K562 (cell line): ENCODE data around the gene GET4. TPM values are rescaled to one million over a fixed set of nuclear protein-coding genes. Genes with fewer than 3 reads are reported as not detected.

Experiments
- ATAC-seq: fragments of 200-7000 bp; cut with Tn5 transposase; 3 replicates; pipeline ENCODE4 v1.9.1; 2020; ENCODE audit warnings: moderate library complexity
- BruUV-seq: library from RNA; stranded (reverse); fragments of 400-500 nt; replicated peaks from 2 replicates; lab custom pipeline; 2021; lab: Mats Ljungman, UMichigan
- CTCF ChIA-PET: fragments of 300-600 bp; formaldehyde crosslinking; extraction: SDS; loops from one replicate; lab custom pipeline; 2021; ENCODE audit warnings: low intra/inter-chr PET ratio; lab: Yijun Ruan, JAX
- POLR2A ChIA-PET: fragments of 300-600, 350-650 bp; sonication (Branson Sonifier 250); formaldehyde crosslinking; extraction: SDS; loops from one replicate; lab custom pipeline; 2021; ENCODE audit warnings: antibody characterized with exemption, inconsistent platforms; lab: Yijun Ruan, JAX
- DNase-seq, 4 experiments: peaks; one replicate each; pipeline versions ENCODE4 v3.0.0 to v3.0.0-alpha.2; 2011 to 2018; ENCODE audit warnings: low spot score in 3 of 4, mixed read lengths in 3 of 4; ENCODE audit errors: extremely low read depth in 1 of 4
- FAIRE-seq: peaks from 2 replicates; lab custom pipeline; 2011; peaks lifted over from hg19 to GRCh38; lab: Jason Lieb, UNC
- H2AFZ ChIP-seq: 2 replicates; pipeline ENCODE4 v1.6.0; 2011; ENCODE audit warnings: low read depth, low read length, control low read depth, inconsistent platforms
- H3K27ac ChIP-seq: fragments of 200-600 bp; 3 replicates; pipeline ENCODE4 v1.8.0; 2011; ENCODE audit warnings: low read depth, mild to moderate bottlenecking, control low read depth, inconsistent platforms, low read length, moderate library complexity, mixed read lengths; ENCODE audit errors: extremely low read depth
- H3K27me3 ChIP-seq, 2 experiments: fragments of 300-600 bp in 1 of 2; 2 replicates in 1 of 2; 3 replicates in 1 of 2; pipeline versions ENCODE4 v1.6.0 to v1.8.0; 2011; ENCODE audit warnings: inconsistent platforms in 2 of 2, low read length in 2 of 2, mild to moderate bottlenecking in 1 of 2, mixed read lengths in 1 of 2, moderate library complexity in 1 of 2; ENCODE audit not compliant: control insufficient read depth in 2 of 2, insufficient read depth in 2 of 2
- H3K36me3 ChIP-seq: fragments of 300-600 bp; 3 replicates; pipeline ENCODE4 v1.8.0; 2011; ENCODE audit warnings: mild to moderate bottlenecking, low read length, inconsistent platforms; ENCODE audit not compliant: control insufficient read depth, insufficient read depth
- H3K4me1 ChIP-seq, 2 experiments: fragments of 200-600 bp in 1 of 2; replicated peaks in 1 of 2; 2 replicates in 1 of 2; 3 replicates in 1 of 2; pipeline versions ENCODE4 v1.5.1 to v1.8.0; 2011; ENCODE audit warnings: inconsistent platforms in 2 of 2, low read length in 2 of 2, mild to moderate bottlenecking in 1 of 2, mixed read lengths in 1 of 2, moderate library complexity in 1 of 2; ENCODE audit not compliant: control insufficient read depth in 2 of 2, insufficient read depth in 2 of 2
- H3K4me2 ChIP-seq: 2 replicates; pipeline ENCODE4 v1.6.1; 2011; ENCODE audit warnings: low read length, control low read depth, inconsistent platforms, mixed read lengths; ENCODE audit not compliant: insufficient read depth
- H3K4me3 ChIP-seq: fragments of 200-600 bp; sonication (generic), shearing (Covaris generic); 2 replicates; pipeline ENCODE4 v1.5.1; 2016; ENCODE audit warnings: control low read depth, inconsistent platforms
- H3K79me2 ChIP-seq: fragments of 200-600 bp; 3 replicates; pipeline ENCODE4 v1.8.0; 2011; ENCODE audit warnings: low read length, inconsistent platforms; ENCODE audit not compliant: control insufficient read depth, insufficient read depth
- H3K9ac ChIP-seq, 2 experiments: 2 replicates each; pipeline versions ENCODE4 v1.6.0 to v1.6.1; 2011; ENCODE audit warnings: low read depth in 2 of 2, low read length in 2 of 2, control low read depth in 1 of 2, inconsistent platforms in 1 of 2, mild to moderate bottlenecking in 1 of 2, mixed read lengths in 1 of 2; ENCODE audit not compliant: insufficient read depth in 1 of 2
- H3K9me1 ChIP-seq: one replicate; pipeline ENCODE4 v1.6.0; 2011; ENCODE audit warnings: inconsistent platforms, mild to moderate bottlenecking, low read length, moderate library complexity; ENCODE audit not compliant: control insufficient read depth, insufficient read depth
- H3K9me3 ChIP-seq: replicated peaks from 2 replicates; pipeline ENCODE4 v1.5.1; 2011; ENCODE audit warnings: low read depth, low read length, inconsistent platforms; ENCODE audit not compliant: control insufficient read depth, insufficient read depth
- H4K20me1 ChIP-seq: replicated peaks from 2 replicates; pipeline ENCODE4 v1.6.1; 2011; ENCODE audit warnings: low read length, inconsistent platforms, mixed read lengths; ENCODE audit not compliant: control insufficient read depth, insufficient read depth
- CBX3 ChIP-seq, 2 experiments: IDR thresholded peaks; 1 replicate in 1 of 2; 2 replicates in 1 of 2; pipeline ENCODE4 v1.6.1; 2012; ENCODE audit warnings: inconsistent platforms in 2 of 2, low read length in 2 of 2, borderline replicate concordance in 1 of 2, control low read depth in 1 of 2
- HDAC6 ChIP-seq: IDR thresholded peaks from 2 replicates; pipeline ENCODE4 v1.6.1; 2012; ENCODE audit warnings: low read depth, mild to moderate bottlenecking, control low read depth, inconsistent platforms, low read length, moderate library complexity
- KAT7 ChIP-seq: sonication (generic); formaldehyde crosslinking; IDR thresholded peaks from 2 replicates; pipeline ENCODE4 v1.8.0; 2022; ENCODE audit warnings: missing genetic modification reagents, mild to moderate bottlenecking, borderline replicate concordance
- KAT8 ChIP-seq: fragments of 450-650 bp; IDR thresholded peaks from 2 replicates; pipeline ENCODE4 v1.6.1; 2016; ENCODE audit warnings: low read depth, mild to moderate bottlenecking
- MEIS2 ChIP-seq: fragments of 450-650 bp; IDR thresholded peaks from 2 replicates; pipeline ENCODE4 v1.6.1; 2014; ENCODE audit warnings: mild to moderate bottlenecking; ENCODE audit not compliant: partially characterized antibody
- NBN ChIP-seq: fragments of 450-650 bp; IDR thresholded peaks from 2 replicates; pipeline ENCODE4 v1.6.1; 2016; ENCODE audit warnings: low read depth, mild to moderate bottlenecking
- PBX2 ChIP-seq, 2 experiments: IDR thresholded peaks in 1 of 2; conservative IDR thresholded peaks in 1 of 2; 2 replicates each; pipeline ENCODE4 v1.6.1; 2016; ENCODE audit warnings: low read depth in 2 of 2, mild to moderate bottlenecking in 1 of 2, missing compliant biosample characterization in 1 of 2, missing genetic modification characterization in 1 of 2, moderate library complexity in 1 of 2
- PKNOX1 ChIP-seq: fragments of 450-650 bp; IDR thresholded peaks from 2 replicates; pipeline ENCODE4 v1.6.1; 2016
- RBFOX2 ChIP-seq: fragments of 200-400 bp; formaldehyde crosslinking; IDR thresholded peaks from 2 replicates; pipeline ENCODE4 v1.6.1; 2017; ENCODE audit warnings: low read depth, mild to moderate bottlenecking, low read length, moderate library complexity
- TAF9B ChIP-seq: fragments of 450-650 bp; IDR thresholded peaks from 2 replicates; pipeline ENCODE4 v1.6.1; 2018; ENCODE audit warnings: mild to moderate bottlenecking; ENCODE audit not compliant: partially characterized antibody
- ZNF324 ChIP-seq: fragments of 250-450 bp; sonication (Bioruptor Pico); IDR thresholded peaks from 2 replicates; pipeline ENCODE4 v1.4.0; 2020; ENCODE audit warnings: mild to moderate bottlenecking
- WGBS: fragments of 100-300 bp; shearing (Covaris generic); methylation state at CpG from one replicate; pipeline ENCODE4 v1.1.6; 2016; ENCODE audit warnings: low coverage, mixed read lengths; ENCODE audit not compliant: insufficient coverage; ENCODE audit errors: missing lambda C conversion rate; 5-methylcytosine and 5-hydroxymethylcytosine counted together
- in situ Hi-C: fragments of 300-500 bp; cut with MboI; formaldehyde crosslinking; loops from 4 replicates; pipeline ENCODE4 v1.15.0; 2018; ENCODE audit warnings: inconsistent platforms, mixed read lengths
- intact Hi-C: fragments of 100-400 bp; cut with micrococcal nuclease; formaldehyde crosslinking; loops from 2 replicates; pipeline ENCODE4 v1.14.2; 2022
- polyA plus RNA-seq, 8 experiments: library from polyadenylated mRNA; depleted of rRNA in 4 of 8; stranded (reverse) in 5 of 8; unstranded in 3 of 8; fragments of >200 nt; fragmentation: Nextera tagmentation in 2 of 8; fragmentation: Illumina TruSeq in 1 of 8; extraction: Ambion mirVana in 2 of 8; extraction: Trizol in 1 of 8; gene quantifications; 2 replicates each; pipeline versions ENCODE4 v1.2.1 to v1.2.3, GENCODE V29; 2011 to 2014; ENCODE audit warnings: inconsistent platforms in 1 of 8, missing spikeins in 1 of 8
- total RNA-seq, 7 experiments: library from RNA; depleted of rRNA in 6 of 7; stranded (reverse); fragments of >200 nt in 6 of 7; fragmentation: Illumina TruSeq in 2 of 7; extraction: Trizol in 2 of 7; gene quantifications; 2 replicates each; pipeline versions ENCODE4 v1.2.1 to v1.2.3, GENCODE V29; 2011 to 2021; ENCODE audit warnings: low replicate concordance in 1 of 7

Gene GET4
- total and polyA plus RNA-seq, 9 of the 15 experiments (the other 6 are each of a cell fraction or from before 2014, with no cell fraction given), result 0.99 to 122 (median 40.4) TPM

GRCh38 chr7:940599-941408, 64.5 kb downstream of the GET4 start:
- FAIRE-seq (no peak), DNase-seq (no peak), ATAC-seq (no peak)
- Histone ChIP-seq H3K4me2 (no peak overlapping the region), H3K79me2 (no peaks in the 10 kb centered on the region), H3K36me3 (no peaks in the 10 kb centered on the region), H3K9me1 (no peaks in the 10 kb centered on the region), H3K9me3 (peaks cover 8% of the 10 kb centered on the region), H3K4me1 (peaks cover 0 to 21% of the 10 kb centered on the region in 2 experiments; a peak in 2 of 5 replicates), H4K20me1 (no peaks in the 10 kb centered on the region), H3K27me3 (peaks cover 0 to 12% of the 10 kb centered on the region in 2 experiments; a peak in 2 of 5 replicates), H3K4me3 (no peak overlapping the region), H3K27ac (no peak overlapping the region), H2AFZ (no peak overlapping the region), H3K9ac (no peak overlapping the region)
- TF ChIP-seq CBX3 (IDR thresholded peaks at IDR 0.05; ENCODE audit: borderline replicate concordance in 1 of 2, low read length in 2 of 2) (peak in 1 of 2 experiments; percentile 92; a peak in 2 of 3 replicates), PBX2 (CRISPR knock-in tag; IDR thresholded peaks at IDR 0.05; ENCODE audit: low read depth) (no peak), PBX2 (tag; conservative IDR thresholded peaks at IDR 0.05; ENCODE audit: low read depth) (peak; percentile 67; the same call in 1 of the 2 replicates), HDAC6 (no peak), MEIS2 (peak; percentile 54), TAF9B (no peak), KAT7 (no peak), NBN (no peak), KAT8 (no peak), ZNF324 (CRISPR knock-in tag) (peak; percentile 94), PKNOX1 (peak; percentile 70), RBFOX2 (no peak)
- ChIA-PET POLR2A (interaction anchor here (0.6 kb wide), 1 partner anchor 15 kb away, joined by 3 read pairs; no protein-coding TSS in a partner anchor), CTCF (no interaction called here)
- no TSS peak for BruUV-seq
- intact Hi-C loops (no loop called here), in situ Hi-C loops (no loop called here)
- 7% methylated on average over 2 of the region's 2 CpGs for WGBS
